PFSK-1 (cell line): ENCODE data around the gene ARHGEF39.

ENCODE experiments used
- FOXP2 ChIP-seq: optimal IDR thresholded peaks from 2 replicates; pipeline ENCODE3; 2011; ENCODE audit warnings: borderline replicate concordance, control low read depth, inconsistent platforms; ENCODE audit not compliant: insufficient read depth; ENCODE audit errors: extremely low read length, extremely low read depth
- POLR2AphosphoS5 ChIP-seq: IDR thresholded peaks from 2 replicates; pipeline ENCODE4 v1.6.1; 2012; ENCODE audit warnings: low read depth, mild to moderate bottlenecking, control low read depth, low read length, moderate library complexity
- REST ChIP-seq, 2 experiments: IDR thresholded peaks; 2 replicates each; pipeline versions ENCODE4 v1.6.1 to v1.8.0; 2011 to 2012; ENCODE audit warnings: low read depth in 2 of 2, low read length in 2 of 2, control low read depth in 1 of 2, inconsistent platforms in 1 of 2, mild to moderate bottlenecking in 1 of 2, moderate library complexity in 1 of 2; ENCODE audit not compliant: insufficient read depth in 1 of 2
- SIN3A ChIP-seq: IDR thresholded peaks from 2 replicates; pipeline ENCODE4 v1.6.1; 2012; ENCODE audit warnings: mild to moderate bottlenecking, low read length, moderate library complexity, borderline replicate concordance; ENCODE audit not compliant: insufficient read depth
- TAF1 ChIP-seq: IDR thresholded peaks from 2 replicates; pipeline ENCODE4 v1.6.1; 2012; ENCODE audit warnings: low read length, control low read depth, borderline replicate concordance; ENCODE audit not compliant: insufficient read depth

The ARHGEF39 gene

GRCh38 chr9:35675732-35676392 is 10.9 kb upstream of the ARHGEF39 start:
- no peak for TF ChIP-seq TAF1
- no peak for TF ChIP-seq REST (IDR thresholded peaks at IDR 0.05; ENCODE audit: insufficient read depth in 1 of 2, low read depth in 2 of 2, low read length in 2 of 2)
- TF ChIP-seq POLR2AphosphoS5, result no peak
- TF ChIP-seq SIN3A, result no peak
- TF ChIP-seq FOXP2, result no peak

- TF ChIP-seq TAF1 (no peak), POLR2AphosphoS5 (no peak), SIN3A (no peak), REST (IDR thresholded peaks at IDR 0.05; ENCODE audit: insufficient read depth in 1 of 2, low read depth in 2 of 2, low read length in 2 of 2) (no peak), FOXP2 (no peak)
Observed at GRCh38 chr9:35675204-35675603, 10.2 kb upstream of the ARHGEF39 start.

GRCh38 chr9:35674025-35674361 is 9.0 kb upstream of the ARHGEF39 start:
- no peak for TF ChIP-seq REST (IDR thresholded peaks at IDR 0.05; ENCODE audit: insufficient read depth in 1 of 2, low read depth in 2 of 2, low read length in 2 of 2)
- no peak for TF ChIP-seq POLR2AphosphoS5
- TF ChIP-seq TAF1, result no peak
- TF ChIP-seq FOXP2, result no peak
- TF ChIP-seq SIN3A, result no peak

GRCh38 chr9:35673132-35674024 is 8.4 kb upstream of the ARHGEF39 start, which contains the start of gene CA9:
Gene CA9, plus strand, starts transcription at chr9:35673928. Its CDS starts 32 bp downstream, at chr9:35673960.
- TF ChIP-seq SIN3A (no peak), TAF1 (no peak), POLR2AphosphoS5 (no peak)

- no peak for TF ChIP-seq FOXP2
- TF ChIP-seq TAF1, result no peak
- TF ChIP-seq REST (IDR thresholded peaks at IDR 0.05; ENCODE audit: insufficient read depth in 1 of 2, low read depth in 2 of 2, low read length in 2 of 2), result no peak
- no peak for TF ChIP-seq POLR2AphosphoS5
- TF ChIP-seq SIN3A, result no peak
Observed at GRCh38 chr9:35669331-35670145, 4.5 kb upstream of the ARHGEF39 start.
